ENCODE data around the gene NFE2. TPM values are rescaled to one million over a fixed set of nuclear protein-coding genes. Genes with fewer than 3 reads are reported as not detected.

The NFE2 gene
- total RNA-seq, 2 experiments from 2014 or later, result not detected

- BruUV-seq (replicated peaks), result no TSS peak
- H3K9me2 ChIP-seq (ENCODE audit: insufficient read depth, low read length), result no peaks in the 10 kb centered on the region
- peak overlapping the region; percentile 92 for H3K4me2 ChIP-seq (ENCODE audit: low read length)
- ChIA-PET CTCF (ENCODE audit: unreplicated experiment) (interaction anchor here (1.0 kb wide), 1 partner anchor 35 kb away, joined by 3 read pairs; no protein-coding TSS in a partner anchor), POLR2A (interaction anchor here (0.5 to 3.7 kb wide), 6 partner anchors 15 to 219 kb away, joined by 3 to 24 read pairs (median 5); partner anchors contain the start of genes CBX5 and HNRNPA1)
- peaks cover 54% of the 10 kb centered on the region for H3K36me3 ChIP-seq (ENCODE audit: insufficient read depth, low read length)
- peaks cover 53% of the 10 kb centered on the region for H3K4me1 ChIP-seq (ENCODE audit: insufficient read depth, low read length, poor library complexity, severe bottlenecking)
- no peaks in the 10 kb centered on the region for H4K20me1 ChIP-seq (ENCODE audit: insufficient read depth, low read length)
- no peak for DNase-seq (ENCODE audit: low spot score)
- H3K4me3 ChIP-seq (ENCODE audit: low read depth, low read length, poor library complexity, severe bottlenecking), result peak overlapping the region; percentile 65
- peak overlapping the region; percentile 73 for H3K27ac ChIP-seq (ENCODE audit: low read depth, low read length, poor library complexity, severe bottlenecking)
- intact Hi-C loops (cut with micrococcal nuclease; ENCODE audit: unreplicated experiment), result no loop called here
- H3K79me2 ChIP-seq (ENCODE audit: insufficient read depth, low read depth, low read length), result peaks cover 72% of the 10 kb centered on the region
- no peaks in the 10 kb centered on the region for H3K9me3 ChIP-seq (ENCODE audit: low read length)
- no peak for TF ChIP-seq CTCF (conservative IDR thresholded peaks at IDR 0.05; ENCODE audit: low read length)
- no peak for TF ChIP-seq EZH2phosphoT487 (IDR thresholded peaks at IDR 0.05; ENCODE audit: borderline replicate concordance, low read depth, low read length)
- no peak overlapping the region for H2AFZ ChIP-seq (ENCODE audit: low read length)
These were observed 42.6 kb downstream of the NFE2 start for GRCh38 chr12:54258201-54258681.

- H4K20me1 ChIP-seq (ENCODE audit: insufficient read depth, low read length), result no peaks in the 10 kb centered on the region
- DNase-seq (ENCODE audit: low spot score), result no peak
- TF ChIP-seq CTCF (conservative IDR thresholded peaks at IDR 0.05; ENCODE audit: low read length) (no peak), EZH2phosphoT487 (IDR thresholded peaks at IDR 0.05; ENCODE audit: borderline replicate concordance, low read depth, low read length) (no peak)
- CTCF ChIA-PET (ENCODE audit: unreplicated experiment), result no interaction called here
- H3K9me3 ChIP-seq (ENCODE audit: low read length), result no peaks in the 10 kb centered on the region
- no peaks in the 10 kb centered on the region for H3K9me2 ChIP-seq (ENCODE audit: insufficient read depth, low read length)
- POLR2A ChIA-PET, result interaction anchor here (2.5 kb wide), 1 partner anchor 15 kb away, joined by 7 read pairs; no protein-coding TSS in a partner anchor
- peaks cover 63% of the 10 kb centered on the region for H3K36me3 ChIP-seq (ENCODE audit: insufficient read depth, low read length)
- peaks cover 72% of the 10 kb centered on the region for H3K79me2 ChIP-seq (ENCODE audit: insufficient read depth, low read depth, low read length)
- H2AFZ ChIP-seq (ENCODE audit: low read length), result no peak overlapping the region
- intact Hi-C loops (cut with micrococcal nuclease; ENCODE audit: unreplicated experiment), result no loop called here
- no peak overlapping the region for H3K27ac ChIP-seq (ENCODE audit: low read depth, low read length, poor library complexity, severe bottlenecking)
- H3K4me2 ChIP-seq (ENCODE audit: low read length), result no peak overlapping the region
- H3K4me3 ChIP-seq (ENCODE audit: low read depth, low read length, poor library complexity, severe bottlenecking), result no peak overlapping the region
- peaks cover 46% of the 10 kb centered on the region for H3K4me1 ChIP-seq (ENCODE audit: insufficient read depth, low read length, poor library complexity, severe bottlenecking)
- no TSS peak for BruUV-seq (replicated peaks)
These were observed 43.5 kb downstream of the NFE2 start for GRCh38 chr12:54257332-54257731.

- CTCF ChIA-PET (ENCODE audit: unreplicated experiment), result no interaction called here
These were observed 47.6 kb downstream of the NFE2 start for GRCh38 chr12:54253240-54253639.

More at GRCh38 chr12:54253240-54253639, 47.6 kb downstream of the NFE2 start:
- Histone ChIP-seq H2AFZ (ENCODE audit: low read length) (no peak overlapping the region), H3K79me2 (ENCODE audit: insufficient read depth, low read depth, low read length) (peaks cover 46% of the 10 kb centered on the region), H3K36me3 (ENCODE audit: insufficient read depth, low read length) (peaks cover 91% of the 10 kb centered on the region), H3K4me2 (ENCODE audit: low read length) (no peak overlapping the region), H3K9me3 (ENCODE audit: low read length) (no peaks in the 10 kb centered on the region), H3K4me3 (ENCODE audit: low read depth, low read length, poor library complexity, severe bottlenecking) (no peak overlapping the region), H3K9me2 (ENCODE audit: insufficient read depth, low read length) (no peaks in the 10 kb centered on the region), H3K4me1 (ENCODE audit: insufficient read depth, low read length, poor library complexity, severe bottlenecking) (peaks cover 5% of the 10 kb centered on the region), H3K27ac (ENCODE audit: low read depth, low read length, poor library complexity, severe bottlenecking) (no peak overlapping the region), H4K20me1 (ENCODE audit: insufficient read depth, low read length) (no peaks in the 10 kb centered on the region)
- no peak for DNase-seq (ENCODE audit: low spot score)
- BruUV-seq (replicated peaks), result no TSS peak
- POLR2A ChIA-PET, result interaction anchor here (0.6 to 1.3 kb wide), 3 partner anchors 24 to 106 kb away, joined by 3 to 5 read pairs (median 4); no protein-coding TSS in a partner anchor
- no peak for TF ChIP-seq EZH2phosphoT487 (IDR thresholded peaks at IDR 0.05; ENCODE audit: borderline replicate concordance, low read depth, low read length)
- no peak for TF ChIP-seq CTCF (conservative IDR thresholded peaks at IDR 0.05; ENCODE audit: low read length)
- intact Hi-C loops (cut with micrococcal nuclease; ENCODE audit: unreplicated experiment), result loop anchor here (2.0 kb wide), 1 partner anchor 26 kb away; no protein-coding TSS in a partner anchor
